IMR-90 (cell line): ENCODE results near the gene CDKAL1.

ENCODE experiments used
- CEBPB ChIP-seq: IDR thresholded peaks from 2 replicates; pipeline ENCODE4 v1.6.1; 2012; ENCODE audit warnings: low read depth, low read length, improper control_type of control experiment
- CTCF ChIP-seq: conservative IDR thresholded peaks from 2 replicates; pipeline ENCODE4 v1.5.1; 2012; ENCODE audit warnings: mild to moderate bottlenecking, low read depth, low read length, improper control_type of control experiment
- MXI1 ChIP-seq: IDR thresholded peaks from 2 replicates; pipeline ENCODE4 v1.6.1; 2012; ENCODE audit warnings: low read depth, mild to moderate bottlenecking, low read length, moderate library complexity, borderline replicate concordance
- POLR2A ChIP-seq: IDR thresholded peaks from 2 replicates; pipeline ENCODE4 v1.6.1; 2012; ENCODE audit warnings: mild to moderate bottlenecking, low read depth, low read length
- RFX5 ChIP-seq: IDR thresholded peaks from 2 replicates; pipeline ENCODE4 v1.8.0; 2012; ENCODE audit warnings: low read depth, mild to moderate bottlenecking, low read length, moderate library complexity
- USF2 ChIP-seq: fragments of 150-350 bp; IDR thresholded peaks from 2 replicates; pipeline ENCODE4 v1.6.1; 2017; ENCODE audit warnings: mild to moderate bottlenecking, antibody characterized with exemption, low read length, low read depth

- TF ChIP-seq CTCF = no peak
- TF ChIP-seq USF2 = no peak
- no peak for TF ChIP-seq POLR2A
- TF ChIP-seq MXI1 = no peak
- TF ChIP-seq CEBPB = peak; percentile 70; the same call in 1 of the 2 replicates
- TF ChIP-seq RFX5 = no peak
These were observed 110.6 kb downstream of the CDKAL1 start for GRCh38 chr6:20644667-20645370.
